Transverse colon (tissue), 4 donors: ENCODE data around the gene CBR1.

ENCODE experiments used
- EP300 ChIP-seq: sonication (generic); formaldehyde crosslinking; IDR thresholded peaks from one replicate; pipeline ENCODE4 v1.6.1; 2017; ENCODE audit warnings: antibody characterized with exemption, low read depth
- POLR2AphosphoS5 ChIP-seq, 3 donors: sonication (generic); formaldehyde crosslinking; IDR thresholded peaks; one replicate each; pipeline ENCODE4 v1.6.1; 2016; ENCODE audit warnings: antibody characterized with exemption in 3 of 3
- TF ChIP-seq, protein P1 (sequence below), 5 experiments: fragments of 200-600 bp in 3 of 5; fragments of 450-650 bp in 2 of 5; sonication (generic) in 3 of 5; IDR thresholded peaks; 1 replicate in 2 of 5; 2 replicates in 3 of 5; pipeline ENCODE4 v1.5.1; 2016 to 2017; ENCODE audit warnings: antibody characterized with exemption in 5 of 5, inconsistent platforms in 3 of 5, mild to moderate bottlenecking in 2 of 5, moderate library complexity in 1 of 5

DNA sequence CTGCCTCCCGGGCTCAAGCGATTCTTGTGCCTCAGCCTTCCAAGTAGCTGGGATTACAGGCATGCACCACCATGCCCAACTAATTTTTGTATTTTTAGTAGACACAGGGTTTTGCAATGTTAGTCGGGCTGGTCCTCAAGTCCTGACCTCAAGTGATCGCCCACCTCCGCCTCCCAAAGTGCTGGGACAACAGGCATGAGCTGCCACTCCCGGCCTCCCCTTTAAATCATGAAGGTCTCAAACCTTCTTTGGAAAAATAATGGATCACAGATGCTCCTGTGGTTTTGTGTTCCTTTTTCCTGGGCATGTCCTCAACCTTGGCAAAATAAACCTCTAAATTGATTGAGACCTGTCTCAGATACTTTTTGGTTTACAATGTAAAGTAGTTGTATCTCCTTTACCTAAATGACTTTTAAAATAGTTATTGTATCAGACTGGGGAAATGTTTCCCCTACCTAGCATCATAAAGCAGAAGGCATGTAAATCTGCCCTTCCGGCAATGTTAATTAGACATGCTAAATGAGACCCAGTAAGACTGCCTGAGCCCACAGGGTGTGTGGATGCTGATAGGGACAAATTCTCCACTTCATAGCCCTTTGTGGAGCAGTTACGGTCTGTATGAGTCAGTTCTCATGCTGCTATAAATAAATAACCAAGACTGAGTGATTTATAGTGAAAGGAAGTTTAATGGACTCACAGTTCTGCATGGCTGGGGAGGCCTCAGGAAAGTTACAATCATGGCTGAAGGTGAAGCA lies 27.8 kb downstream of the CBR1 start:
- TF ChIP-seq, protein P1, sequence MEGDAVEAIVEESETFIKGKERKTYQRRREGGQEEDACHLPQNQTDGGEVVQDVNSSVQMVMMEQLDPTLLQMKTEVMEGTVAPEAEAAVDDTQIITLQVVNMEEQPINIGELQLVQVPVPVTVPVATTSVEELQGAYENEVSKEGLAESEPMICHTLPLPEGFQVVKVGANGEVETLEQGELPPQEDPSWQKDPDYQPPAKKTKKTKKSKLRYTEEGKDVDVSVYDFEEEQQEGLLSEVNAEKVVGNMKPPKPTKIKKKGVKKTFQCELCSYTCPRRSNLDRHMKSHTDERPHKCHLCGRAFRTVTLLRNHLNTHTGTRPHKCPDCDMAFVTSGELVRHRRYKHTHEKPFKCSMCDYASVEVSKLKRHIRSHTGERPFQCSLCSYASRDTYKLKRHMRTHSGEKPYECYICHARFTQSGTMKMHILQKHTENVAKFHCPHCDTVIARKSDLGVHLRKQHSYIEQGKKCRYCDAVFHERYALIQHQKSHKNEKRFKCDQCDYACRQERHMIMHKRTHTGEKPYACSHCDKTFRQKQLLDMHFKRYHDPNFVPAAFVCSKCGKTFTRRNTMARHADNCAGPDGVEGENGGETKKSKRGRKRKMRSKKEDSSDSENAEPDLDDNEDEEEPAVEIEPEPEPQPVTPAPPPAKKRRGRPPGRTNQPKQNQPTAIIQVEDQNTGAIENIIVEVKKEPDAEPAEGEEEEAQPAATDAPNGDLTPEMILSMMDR (IDR thresholded peaks at IDR 0.05) = no peak
- TF ChIP-seq POLR2AphosphoS5 (IDR thresholded peaks at IDR 0.05) (no peak), EP300 (no peak)
